HepG2 (cell line): Measurements from ENCODE around the gene RIMKLB. TPM values are rescaled to one million over a fixed set of nuclear protein-coding genes. Genes with fewer than 3 reads are reported as not detected.

ENCODE experiments used
- ATAC-seq: fragments of 200-7000 bp; cut with Tn5 transposase; 3 replicates; pipeline ENCODE4 v1.9.1; 2020; ENCODE audit warnings: mild to moderate bottlenecking, moderate library complexity
- BruUV-seq: library from RNA; stranded (reverse); fragments of 400-500 nt; replicated peaks from 2 replicates; lab custom pipeline; 2021; lab: Mats Ljungman, UMichigan
- CTCF ChIA-PET: fragments of 300-600 bp; formaldehyde crosslinking; extraction: SDS; loops from one replicate; lab custom pipeline; 2021; ENCODE audit warnings: low total read pairs, inconsistent platforms, low intra/inter-chr PET ratio; lab: Yijun Ruan, JAX
- POLR2A ChIA-PET: fragments of 350-600 bp; sonication (Branson Sonifier 250); formaldehyde crosslinking; loops from one replicate; lab custom pipeline; 2020; ENCODE audit warnings: antibody characterized with exemption, inconsistent platforms; lab: Yijun Ruan, JAX
- DNase-seq: peaks from one replicate; pipeline ENCODE4 v3.0.0-alpha.2; 2015; ENCODE audit warnings: low spot score
- FAIRE-seq: peaks from 3 replicates; lab custom pipeline; 2011; peaks lifted over from hg19 to GRCh38; lab: Jason Lieb, UNC
- H2AFZ ChIP-seq: one replicate; pipeline ENCODE4 v1.6.1; 2011; ENCODE audit warnings: low read length, inconsistent platforms
- H3K27ac ChIP-seq: fragments of 300-600 bp; 3 replicates; pipeline ENCODE4 v1.8.0; 2011; ENCODE audit warnings: mixed run types, mild to moderate bottlenecking, mixed read lengths, low read length, inconsistent platforms; ENCODE audit not compliant: insufficient read depth; ENCODE audit errors: extremely low read length
- H3K27me3 ChIP-seq, 2 experiments: fragments of 200-600 bp in 1 of 2; 2 replicates in 1 of 2; 3 replicates in 1 of 2; pipeline versions ENCODE4 v1.6.0 to v1.8.0; 2011; ENCODE audit warnings: low read length in 2 of 2, mild to moderate bottlenecking in 2 of 2, moderate library complexity in 2 of 2, inconsistent platforms in 1 of 2; ENCODE audit not compliant: insufficient read depth in 2 of 2, control insufficient read depth in 1 of 2
- H3K36me3 ChIP-seq, 2 experiments: fragments of 200-600 bp in 1 of 2; replicated peaks in 1 of 2; 2 replicates in 1 of 2; 3 replicates in 1 of 2; pipeline versions ENCODE4 v1.5.1 to v1.8.0; 2011; ENCODE audit warnings: low read length in 2 of 2, inconsistent platforms in 1 of 2; ENCODE audit not compliant: insufficient read depth in 2 of 2, control insufficient read depth in 1 of 2
- H3K4me1 ChIP-seq: 2 replicates; pipeline ENCODE4 v1.5.1; 2012; ENCODE audit warnings: low read length, inconsistent platforms; ENCODE audit not compliant: insufficient read depth
- H3K4me2 ChIP-seq: 2 replicates; pipeline ENCODE4 v1.6.0; 2011; ENCODE audit warnings: low read depth, low read length, inconsistent platforms
- H3K4me3 ChIP-seq, 3 experiments: fragments of 200-600 bp in 1 of 3; sonication (generic), shearing (Covaris generic) in 1 of 3; replicated peaks in 1 of 3; 2 replicates each; pipeline ENCODE4 v1.5.1; 2011 to 2016; ENCODE audit warnings: low read length in 3 of 3, inconsistent platforms in 2 of 3, low read depth in 2 of 3, mild to moderate bottlenecking in 2 of 3, control low read depth in 1 of 3, mixed read lengths in 1 of 3; ENCODE audit not compliant: insufficient read depth in 1 of 3
- H3K79me2 ChIP-seq: one replicate; pipeline ENCODE4 v1.6.1; 2011; ENCODE audit warnings: low read length, inconsistent platforms; ENCODE audit not compliant: insufficient read depth
- H3K9ac ChIP-seq: 2 replicates; pipeline ENCODE4 v1.6.0; 2011; ENCODE audit warnings: mild to moderate bottlenecking, low read depth, low read length, inconsistent platforms; ENCODE audit not compliant: insufficient read depth
- H3K9me3 ChIP-seq: 2 replicates; pipeline ENCODE4 v1.5.1; 2012; ENCODE audit warnings: mild to moderate bottlenecking, low read length
- H4K20me1 ChIP-seq: 2 replicates; pipeline ENCODE4 v1.6.0; 2011; ENCODE audit warnings: inconsistent platforms, mild to moderate bottlenecking, low read length, moderate library complexity; ENCODE audit not compliant: insufficient read depth
- CHCHD3 ChIP-seq: sonication (generic); formaldehyde crosslinking; IDR thresholded peaks from 2 replicates; pipeline ENCODE4 v1.8.0; 2022; ENCODE audit warnings: mild to moderate bottlenecking, missing genetic modification reagents, moderate library complexity
- MED8 ChIP-seq: sonication (generic); formaldehyde crosslinking; IDR thresholded peaks from 2 replicates; pipeline ENCODE4 v1.8.1; 2023; ENCODE audit warnings: mild to moderate bottlenecking, missing genetic modification reagents; ENCODE audit not compliant: insufficient replicate concordance
- MTA1 ChIP-seq: sonication (generic); formaldehyde crosslinking; IDR thresholded peaks from 2 replicates; pipeline ENCODE4 v1.4.0; 2020; ENCODE audit warnings: missing genetic modification reagents, mild to moderate bottlenecking, borderline replicate concordance
- NFATC3 ChIP-seq: sonication (generic); formaldehyde crosslinking; IDR thresholded peaks from 2 replicates; pipeline ENCODE4 v1.5.1; 2020; ENCODE audit warnings: mild to moderate bottlenecking, missing genetic modification reagents
- SNAPC5 ChIP-seq: sonication (generic); formaldehyde crosslinking; IDR thresholded peaks from 2 replicates; pipeline ENCODE4 v1.8.1; 2023; ENCODE audit warnings: mild to moderate bottlenecking, missing genetic modification reagents, borderline replicate concordance
- SP4 ChIP-seq: sonication (generic); formaldehyde crosslinking; IDR thresholded peaks from 2 replicates; pipeline ENCODE4 v1.8.1; 2023; ENCODE audit warnings: mild to moderate bottlenecking, missing genetic modification reagents
- TFDP2 ChIP-seq: sonication (generic); formaldehyde crosslinking; IDR thresholded peaks from 2 replicates; pipeline ENCODE4 v1.4.0; 2020; ENCODE audit warnings: missing genetic modification reagents
- ZFAT ChIP-seq: sonication (generic); formaldehyde crosslinking; conservative IDR thresholded peaks from 2 replicates; pipeline ENCODE4 v1.8.1; 2023; ENCODE audit warnings: missing genetic modification reagents, inconsistent platforms
- ZNF205 ChIP-seq: IDR thresholded peaks from 2 replicates; pipeline ENCODE4 v1.6.1; 2018; ENCODE audit warnings: missing biosample characterization, missing genetic modification reagents
- ZNF780A ChIP-seq: sonication (generic); formaldehyde crosslinking; IDR thresholded peaks from 2 replicates; pipeline ENCODE4 v1.8.0; 2022; ENCODE audit warnings: mild to moderate bottlenecking, missing genetic modification reagents, moderate library complexity
- WGBS: methylation state at CpG from one replicate; pipeline ENCODE4 v1.1.6; 2017; ENCODE audit warnings: low lambda C conversion rate; 5-methylcytosine and 5-hydroxymethylcytosine counted together
- in situ Hi-C: cut with HindIII; loops from 2 replicates; pipeline ENCODE4 v1.10.0; 2017; ENCODE audit warnings: low pct_unique_long_range_greater_than_20kb; ENCODE audit not compliant: extremely low pct_ligation_motif_present
- intact Hi-C: fragments of 100-400 bp; cut with micrococcal nuclease; formaldehyde crosslinking; loops from one replicate; pipeline ENCODE4 v1.10.0; 2022; ENCODE audit not compliant: unreplicated experiment
- polyA plus RNA-seq, 8 experiments: library from polyadenylated mRNA; depleted of rRNA in 3 of 8; stranded (reverse) in 7 of 8; unstranded in 1 of 8; fragments of >200 nt; fragmentation: Illumina TruSeq in 4 of 8; extraction: Trizol in 4 of 8; gene quantifications; 2 replicates each; pipeline versions ENCODE4 v1.2.1 to v1.2.3, GENCODE V29; 2011 to 2016; ENCODE audit warnings: low read depth in 4 of 8, missing spikeins in 1 of 8, mixed read lengths in 1 of 8; ENCODE audit not compliant: insufficient read depth in 1 of 8
- total RNA-seq, 5 experiments: library from RNA; depleted of rRNA; stranded (reverse); fragments of >200 nt; fragmentation: Illumina TruSeq; extraction: Trizol; gene quantifications; 2 replicates each; pipeline ENCODE4 v1.2.3, GENCODE V29; 2016; ENCODE audit warnings: low read depth in 1 of 5

The RIMKLB gene
- total and polyA plus RNA-seq, 2 of the 13 experiments (the other 11 are each of a cell fraction or from before 2014, with no cell fraction given): 0.33 to 0.40 TPM

DNA sequence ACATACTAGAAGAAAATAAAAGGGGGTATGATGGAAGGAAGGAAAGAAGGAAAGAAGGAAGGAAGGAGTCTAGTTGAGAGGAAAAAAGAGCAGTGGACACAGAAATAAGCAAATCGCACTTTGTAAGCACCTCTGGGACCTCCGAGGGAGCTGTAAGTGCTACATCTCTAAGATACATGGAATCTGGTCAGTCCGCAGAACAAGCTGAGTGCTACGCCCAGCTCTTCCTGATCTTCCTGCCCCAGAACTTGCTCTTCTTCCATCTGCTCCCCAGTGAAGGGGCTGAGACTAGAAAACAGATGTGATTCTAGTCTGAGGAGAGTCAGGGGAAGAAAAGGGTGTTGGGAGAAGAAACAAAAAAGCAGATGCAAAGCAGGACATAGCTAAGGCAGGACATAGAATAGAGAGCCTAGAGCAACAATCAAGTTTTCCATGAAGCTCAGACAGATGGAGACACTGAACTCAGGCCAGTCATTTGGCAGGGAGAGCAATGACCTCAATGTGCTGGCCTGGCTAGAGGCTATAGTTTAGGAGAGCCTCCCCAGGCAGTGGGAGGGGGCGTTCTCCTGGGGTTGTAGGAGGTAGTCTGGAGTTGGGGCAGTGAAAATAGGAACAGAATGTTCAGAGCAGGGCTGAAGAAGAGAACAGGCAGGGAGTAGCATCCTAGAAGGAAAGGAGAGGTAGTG is 33.4 kb upstream of the RIMKLB start:
- WGBS: 3% methylated on average over 5 of the region's 5 CpGs
- CTCF ChIA-PET: no interaction called here
- in situ Hi-C loops: no loop called here

DNA sequence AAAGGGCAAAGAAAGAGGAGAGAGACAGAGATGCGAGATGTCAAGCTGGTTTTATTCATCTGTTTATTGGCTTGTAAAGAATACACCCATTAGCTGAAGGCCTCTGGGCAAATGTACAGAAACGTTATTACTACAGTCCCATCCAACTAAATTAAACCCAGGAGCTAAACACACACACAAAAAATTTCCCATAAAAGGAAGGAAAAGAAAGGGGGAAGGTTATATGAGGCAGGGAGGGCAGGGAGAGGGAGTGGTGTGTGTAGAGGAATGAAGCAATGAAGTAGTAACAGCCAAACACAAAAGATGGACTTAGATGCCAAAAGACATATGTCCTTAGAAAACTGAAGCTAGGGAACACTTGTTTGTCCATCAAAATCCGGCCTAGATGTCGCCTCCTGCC is 32.0 kb upstream of the RIMKLB start:
- FAIRE-seq (no peak), DNase-seq (no peak), ATAC-seq (no peak)
- no peak overlapping the region for H3K4me2 ChIP-seq
- peaks cover 0 to 10% of the 10 kb centered on the region in 2 experiments; a peak in 3 of 5 replicates for H3K27me3 ChIP-seq
- no peaks in the 10 kb centered on the region for H3K4me1 ChIP-seq
- BruUV-seq: no TSS peak
- intact Hi-C loops (no loop called here), in situ Hi-C loops (no loop called here)
- ChIA-PET POLR2A (no interaction called here), CTCF (no interaction called here)
- 10% methylated on average over 4 of the region's 4 CpGs for WGBS
- no peak overlapping the region for H2AFZ ChIP-seq
- no peak overlapping the region for H3K4me3 ChIP-seq
- H3K36me3 ChIP-seq: no peaks in the 10 kb centered on the region
- H4K20me1 ChIP-seq: no peaks in the 10 kb centered on the region
- no peak overlapping the region for H3K9ac ChIP-seq
- no peaks in the 10 kb centered on the region for H3K79me2 ChIP-seq
- H3K27ac ChIP-seq: no peak overlapping the region
- no peaks in the 10 kb centered on the region for H3K9me3 ChIP-seq
- TF ChIP-seq ZNF780A (CRISPR knock-in tag) (no peak), ZFAT (CRISPR knock-in tag) (no peak), MTA1 (CRISPR knock-in tag) (no peak), SP4 (no peak), CHCHD3 (CRISPR knock-in tag) (no peak)

More for the DNA sequence above, 33.4 kb upstream of the RIMKLB start:
- H3K27ac ChIP-seq: no peak overlapping the region
- TF ChIP-seq MED8 (CRISPR knock-in tag) (no peak), NFATC3 (no peak), ZNF205 (CRISPR knock-in tag) (no peak), TFDP2 (CRISPR knock-in tag) (no peak), SNAPC5 (no peak)
- intact Hi-C loops: no loop called here
- ATAC-seq (no peak), FAIRE-seq (no peak), DNase-seq (no peak)
- no peaks in the 10 kb centered on the region for H3K9me3 ChIP-seq
- H3K36me3 ChIP-seq: no peaks in the 10 kb centered on the region
- BruUV-seq: no TSS peak
- no peaks in the 10 kb centered on the region for H3K79me2 ChIP-seq
- POLR2A ChIA-PET: no interaction called here
- H2AFZ ChIP-seq: no peak overlapping the region
- no peaks in the 10 kb centered on the region for H4K20me1 ChIP-seq
- no peak overlapping the region for H3K4me3 ChIP-seq
- H3K27me3 ChIP-seq: peaks cover 0 to 10% of the 10 kb centered on the region in 2 experiments; a peak in 2 of 5 replicates
- H3K9ac ChIP-seq: no peak overlapping the region
- no peaks in the 10 kb centered on the region for H3K4me1 ChIP-seq
- H3K4me2 ChIP-seq: no peak overlapping the region
